SK-N-SH (cell line): ENCODE data around the gene OLFML2A.

Experiments used
- CHD2 ChIP-seq: fragments of 150-350 bp; IDR thresholded peaks from 2 replicates; pipeline ENCODE4 v1.6.1; 2018; ENCODE audit warnings: low read length; ENCODE audit not compliant: partially characterized antibody
- CTCF ChIP-seq: fragments of 200-600 bp; sonication (generic); IDR thresholded peaks from 2 replicates; pipeline ENCODE4 v1.6.1; 2017; ENCODE audit warnings: antibody characterized with exemption, mild to moderate bottlenecking, moderate library complexity
- ELF1 ChIP-seq: IDR thresholded peaks from 2 replicates; pipeline ENCODE4 v1.4.0; 2012
- EP300 ChIP-seq, 2 experiments: IDR thresholded peaks; 2 replicates each; pipeline versions ENCODE4 v1.4.0 to v1.6.1; 2012; ENCODE audit warnings: borderline replicate concordance in 1 of 2, low read depth in 1 of 2, low read length in 1 of 2
- FOSL2 ChIP-seq: IDR thresholded peaks from 2 replicates; pipeline ENCODE4 v1.4.0; 2012; ENCODE audit warnings: low read depth, mild to moderate bottlenecking, moderate library complexity, borderline replicate concordance
- FOXM1 ChIP-seq: IDR thresholded peaks from 2 replicates; pipeline ENCODE4 v1.4.0; 2012; ENCODE audit warnings: low read depth, mild to moderate bottlenecking
- JUND ChIP-seq: IDR thresholded peaks from 2 replicates; pipeline ENCODE4 v1.4.0; 2012
- REST ChIP-seq: IDR thresholded peaks from 2 replicates; pipeline ENCODE4 v1.6.1; 2012; ENCODE audit warnings: mild to moderate bottlenecking, low read depth, low read length, moderate library complexity
- TAF1 ChIP-seq: IDR thresholded peaks from 2 replicates; pipeline ENCODE4 v1.6.1; 2012; ENCODE audit warnings: low read depth, mild to moderate bottlenecking, low read length, moderate library complexity, borderline replicate concordance
- TCF12 ChIP-seq: IDR thresholded peaks from 2 replicates; pipeline ENCODE4 v1.4.0; 2012
- ZBTB33 ChIP-seq: IDR thresholded peaks from 2 replicates; pipeline ENCODE4 v1.4.0; 2012; ENCODE audit warnings: low read depth, borderline replicate concordance

- TF ChIP-seq CTCF (no peak), ZBTB33 (no peak), JUND (no peak), TCF12 (no peak), REST (no peak), TAF1 (no peak), FOSL2 (no peak), FOXM1 (no peak), CHD2 (no peak), ELF1 (no peak), EP300 (IDR thresholded peaks at IDR 0.05; ENCODE audit: borderline replicate concordance in 1 of 2, low read depth in 1 of 2, low read length in 1 of 2) (no peak)
Measured at GRCh38 chr9:124809211-124809610, 32.3 kb downstream of the OLFML2A start.
